Liver (tissue), 9 donors: Measurements from ENCODE around the gene TMEM94. TPM values are rescaled to one million over a fixed set of nuclear protein-coding genes. Genes with fewer than 3 reads are reported as not detected.

ENCODE experiments used
- DNase-seq: peaks from one replicate; pipeline ENCODE4 v3.0.0-alpha.2; 2017; ENCODE audit warnings: low spot score
- H3K27ac ChIP-seq, 2 donors: one replicate each; pipeline ENCODE4 v1.7.0; 2013; ENCODE audit warnings: inconsistent platforms in 2 of 2, low read length in 2 of 2, control low read depth in 1 of 2, low read depth in 1 of 2, mild to moderate bottlenecking in 1 of 2
- H3K27me3 ChIP-seq, 4 donors: one replicate each; pipeline versions ENCODE4 v1.6.1 to v1.7.0; 2013; ENCODE audit warnings: low read length in 3 of 4, inconsistent platforms in 1 of 4, mild to moderate bottlenecking in 1 of 4, moderate library complexity in 1 of 4; ENCODE audit not compliant: control insufficient read depth in 4 of 4, insufficient read depth in 4 of 4
- H3K36me3 ChIP-seq, 4 donors: one replicate each; pipeline versions ENCODE4 v1.6.1 to v1.7.0; 2013; ENCODE audit warnings: low read length in 3 of 4, mild to moderate bottlenecking in 3 of 4, low read depth in 1 of 4, moderate library complexity in 1 of 4; ENCODE audit not compliant: control insufficient read depth in 4 of 4, insufficient read depth in 3 of 4
- H3K4me1 ChIP-seq, 4 donors: one replicate each; pipeline versions ENCODE4 v1.6.1 to v1.7.0; 2013; ENCODE audit warnings: low read length in 3 of 4, mild to moderate bottlenecking in 3 of 4, moderate library complexity in 1 of 4; ENCODE audit not compliant: control insufficient read depth in 4 of 4, insufficient read depth in 4 of 4
- H3K4me3 ChIP-seq, 3 donors: one replicate each; pipeline versions ENCODE4 v1.6.1 to v1.7.0; 2013; ENCODE audit warnings: low read length in 3 of 3, control low read depth in 1 of 3, low read depth in 1 of 3, mild to moderate bottlenecking in 1 of 3
- H3K9ac ChIP-seq, 2 donors: one replicate each; pipeline ENCODE4 v1.7.0; 2013; ENCODE audit warnings: low read length in 2 of 2, mild to moderate bottlenecking in 2 of 2, moderate library complexity in 2 of 2, control low read depth in 1 of 2, low read depth in 1 of 2
- H3K9me3 ChIP-seq, 4 donors: one replicate each; pipeline versions ENCODE4 v1.6.1 to v1.7.0; 2013; ENCODE audit warnings: low read length in 3 of 4; ENCODE audit not compliant: control insufficient read depth in 4 of 4
- CTCF ChIP-seq: fragments of 150-350 bp; IDR thresholded peaks from 2 replicates; pipeline ENCODE4 v1.5.1; 2017; ENCODE audit warnings: improper control_type of control experiment, low read depth, low read length; ENCODE audit not compliant: missing input control
- EGR1 ChIP-seq, 2 donors: IDR thresholded peaks; 2 replicates each; pipeline ENCODE4 v1.6.1; 2016 to 2018; ENCODE audit warnings: antibody characterized with exemption in 2 of 2, low read depth in 2 of 2
- FOXA1 ChIP-seq: IDR thresholded peaks from 2 replicates; pipeline ENCODE4 v1.6.1; 2016; ENCODE audit warnings: antibody characterized with exemption
- HNF4A ChIP-seq, 2 donors: conservative IDR thresholded peaks; 2 replicates each; pipeline ENCODE4 v1.6.1; 2016; ENCODE audit warnings: antibody characterized with exemption in 2 of 2, mild to moderate bottlenecking in 2 of 2
- HNF4G ChIP-seq: IDR thresholded peaks from 2 replicates; pipeline ENCODE4 v1.6.1; 2016; ENCODE audit warnings: antibody characterized with exemption
- JUND ChIP-seq, 2 donors: IDR thresholded peaks; 2 replicates each; pipeline ENCODE4 v1.6.1; 2016; ENCODE audit warnings: antibody characterized with exemption in 2 of 2
- NR2F2 ChIP-seq: IDR thresholded peaks from 2 replicates; pipeline ENCODE4 v1.6.1; 2016; ENCODE audit warnings: antibody characterized with exemption
- RAD21 ChIP-seq, 2 donors: IDR thresholded peaks; 2 replicates each; pipeline ENCODE4 v1.6.1; 2016; ENCODE audit warnings: antibody characterized with exemption in 2 of 2, mild to moderate bottlenecking in 2 of 2
- RXRA ChIP-seq, 2 donors: IDR thresholded peaks; 2 replicates each; pipeline ENCODE4 v1.6.1; 2017 to 2018; ENCODE audit warnings: antibody characterized with exemption in 2 of 2, mild to moderate bottlenecking in 1 of 2
- SP1 ChIP-seq: IDR thresholded peaks from 2 replicates; pipeline ENCODE4 v1.6.1; 2018; ENCODE audit warnings: antibody characterized with exemption, mild to moderate bottlenecking
- TAF1 ChIP-seq: conservative IDR thresholded peaks from 2 replicates; pipeline ENCODE4 v1.6.1; 2016; ENCODE audit warnings: antibody characterized with exemption, mild to moderate bottlenecking
- ZBTB33 ChIP-seq: IDR thresholded peaks from 2 replicates; pipeline ENCODE4 v1.6.1; 2016; ENCODE audit warnings: antibody characterized with exemption
- WGBS: extraction: QIAGEN DNeasy Blood & Tissue Kit; methylation state at CpG from one replicate; pipeline ENCODE4 v1.1.7; 2013; 5-methylcytosine and 5-hydroxymethylcytosine counted together
- polyA plus RNA-seq, 2 donors: library from polyadenylated mRNA; stranded (reverse) in 1 of 2; unstranded in 1 of 2; fragments of 200-250 nt in 1 of 2; fragments of >200 nt in 1 of 2; fragmentation: Nextera tagmentation in 1 of 2; extraction: Ambion mirVana in 1 of 2; gene quantifications; one replicate each; pipeline versions ENCODE4 v1.2.1 to v1.2.3, GENCODE V29; 2013 to 2015
- total RNA-seq, 2 donors: library from RNA; depleted of rRNA; stranded (reverse); fragments of >200 nt; gene quantifications; one replicate each; pipeline ENCODE4 v1.2.3, GENCODE V29; 2014
- TF ChIP-seq, protein P1 (sequence below): IDR thresholded peaks from 2 replicates; pipeline ENCODE4 v1.6.1; 2016; ENCODE audit warnings: antibody characterized with exemption
- TF ChIP-seq, protein P2 (sequence below): IDR thresholded peaks from 2 replicates; pipeline ENCODE4 v1.6.1; 2016; ENCODE audit warnings: antibody characterized with exemption, mild to moderate bottlenecking
- TF ChIP-seq, protein P3 (sequence below): IDR thresholded peaks from 2 replicates; pipeline ENCODE4 v1.6.1; 2016; ENCODE audit warnings: antibody characterized with exemption
- donor health status: healthy.
- donor health status: healthy.
- donor health status: healthy.
- donor health status: healthy.
- donor health status: healthy.

The TMEM94 gene
- total and polyA plus RNA-seq, 4 donors = 15.6 to 31.0 (median 20.1) TPM

DNA sequence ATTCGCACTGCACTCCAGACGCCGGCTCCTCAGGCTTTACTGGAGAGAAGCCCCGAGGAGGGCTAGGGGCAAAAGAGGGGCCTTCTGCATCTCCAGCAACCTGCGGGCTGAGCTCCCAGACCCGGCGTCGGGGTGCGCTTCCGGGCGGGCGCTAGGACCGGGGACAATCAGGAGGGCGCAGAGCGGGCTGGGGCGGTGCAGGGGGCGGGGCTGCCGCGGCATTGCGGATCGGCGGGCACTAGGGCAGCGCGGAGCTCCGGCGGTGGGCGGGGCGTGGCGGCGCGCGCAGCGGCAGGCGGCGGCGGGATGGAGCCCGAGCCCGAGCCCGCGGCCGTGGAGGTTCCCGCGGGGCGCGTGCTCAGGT lies 59.8 kb downstream of the TMEM94 start, which contains the start of gene TSEN54:
TSS of gene TSEN54 (plus strand) at position 274 of the 364 bp plus-strand sequence. CDS start at position 307, 33 bp downstream.
- peak; percentile 96 for DNase-seq
- peak within 1 kb of the TSS; percentile 63 to 88 for H3K27ac ChIP-seq
- H3K27me3 ChIP-seq = no peaks in the 10 kb centered on the region
- 1% methylated on average over 45 of the region's 45 CpGs for WGBS
- H3K36me3 ChIP-seq = no peaks in the 10 kb centered on the region
- no peaks in the 10 kb centered on the region for H3K9me3 ChIP-seq
- H3K9ac ChIP-seq = peak within 1 kb of the TSS in 1 of 2 donors; percentile 61
- no peak for TF ChIP-seq JUND (IDR thresholded peaks at IDR 0.05)
- no peak for TF ChIP-seq ZBTB33
- TF ChIP-seq EGR1 (IDR thresholded peaks at IDR 0.05; ENCODE audit: low read depth in 2 of 2) = no peak
- TF ChIP-seq FOXA1 = no peak
- TF ChIP-seq HNF4A (conservative IDR thresholded peaks at IDR 0.05) = no peak
- TF ChIP-seq, protein P1, sequence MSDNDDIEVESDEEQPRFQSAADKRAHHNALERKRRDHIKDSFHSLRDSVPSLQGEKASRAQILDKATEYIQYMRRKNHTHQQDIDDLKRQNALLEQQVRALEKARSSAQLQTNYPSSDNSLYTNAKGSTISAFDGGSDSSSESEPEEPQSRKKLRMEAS = peak; percentile 40
- peak; percentile 14 for TF ChIP-seq SP1
- TF ChIP-seq, protein P2, sequence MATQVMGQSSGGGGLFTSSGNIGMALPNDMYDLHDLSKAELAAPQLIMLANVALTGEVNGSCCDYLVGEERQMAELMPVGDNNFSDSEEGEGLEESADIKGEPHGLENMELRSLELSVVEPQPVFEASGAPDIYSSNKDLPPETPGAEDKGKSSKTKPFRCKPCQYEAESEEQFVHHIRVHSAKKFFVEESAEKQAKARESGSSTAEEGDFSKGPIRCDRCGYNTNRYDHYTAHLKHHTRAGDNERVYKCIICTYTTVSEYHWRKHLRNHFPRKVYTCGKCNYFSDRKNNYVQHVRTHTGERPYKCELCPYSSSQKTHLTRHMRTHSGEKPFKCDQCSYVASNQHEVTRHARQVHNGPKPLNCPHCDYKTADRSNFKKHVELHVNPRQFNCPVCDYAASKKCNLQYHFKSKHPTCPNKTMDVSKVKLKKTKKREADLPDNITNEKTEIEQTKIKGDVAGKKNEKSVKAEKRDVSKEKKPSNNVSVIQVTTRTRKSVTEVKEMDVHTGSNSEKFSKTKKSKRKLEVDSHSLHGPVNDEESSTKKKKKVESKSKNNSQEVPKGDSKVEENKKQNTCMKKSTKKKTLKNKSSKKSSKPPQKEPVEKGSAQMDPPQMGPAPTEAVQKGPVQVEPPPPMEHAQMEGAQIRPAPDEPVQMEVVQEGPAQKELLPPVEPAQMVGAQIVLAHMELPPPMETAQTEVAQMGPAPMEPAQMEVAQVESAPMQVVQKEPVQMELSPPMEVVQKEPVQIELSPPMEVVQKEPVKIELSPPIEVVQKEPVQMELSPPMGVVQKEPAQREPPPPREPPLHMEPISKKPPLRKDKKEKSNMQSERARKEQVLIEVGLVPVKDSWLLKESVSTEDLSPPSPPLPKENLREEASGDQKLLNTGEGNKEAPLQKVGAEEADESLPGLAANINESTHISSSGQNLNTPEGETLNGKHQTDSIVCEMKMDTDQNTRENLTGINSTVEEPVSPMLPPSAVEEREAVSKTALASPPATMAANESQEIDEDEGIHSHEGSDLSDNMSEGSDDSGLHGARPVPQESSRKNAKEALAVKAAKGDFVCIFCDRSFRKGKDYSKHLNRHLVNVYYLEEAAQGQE = no peak
- peaks cover 7 to 56% (median 46%) of the 10 kb centered on the region in 4 donors for H3K4me1 ChIP-seq
- H3K4me3 ChIP-seq = peak within 1 kb of the TSS; percentile 81 to 89 (median 84)

DNA sequence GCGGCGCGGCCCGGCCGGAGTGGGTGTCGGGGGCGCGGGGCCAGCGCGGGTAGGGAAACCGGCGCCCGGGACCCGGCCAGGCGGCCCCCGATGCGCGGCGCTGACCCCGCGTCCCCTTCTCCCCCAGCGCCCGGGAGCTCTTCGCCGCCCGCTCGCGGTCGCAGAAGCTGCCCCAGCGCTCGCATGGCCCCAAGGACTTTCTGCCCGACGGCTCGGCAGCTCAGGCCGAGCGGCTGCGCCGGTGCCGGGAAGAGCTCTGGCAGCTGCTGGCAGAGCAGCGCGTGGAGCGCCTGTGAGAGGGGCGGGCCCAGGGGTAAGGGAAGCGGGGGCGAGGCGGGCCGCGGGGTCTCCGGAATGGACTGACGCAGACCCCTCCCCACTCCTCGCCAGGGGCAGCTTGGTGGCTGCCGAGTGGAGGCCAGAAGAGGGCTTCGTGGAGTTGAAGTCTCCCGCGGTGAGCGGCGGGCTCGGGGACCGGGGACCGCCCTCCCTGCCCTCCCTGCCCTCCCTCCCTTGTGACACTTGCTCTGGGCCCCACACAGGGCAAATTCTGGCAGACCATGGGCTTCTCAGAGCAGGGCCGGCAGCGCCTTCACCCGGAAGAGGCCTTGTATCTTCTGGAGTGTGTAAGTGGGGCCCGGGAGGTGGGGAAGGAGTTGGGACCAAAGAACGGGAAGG lies 60.3 kb downstream of the TMEM94 start:
- Histone ChIP-seq H3K9me3 (no peaks in the 10 kb centered on the region), H3K4me1 (peaks cover 7 to 51% (median 41%) of the 10 kb centered on the region in 4 donors), H3K4me3 (peak overlapping the region; percentile 62 to 84 (median 76)), H3K36me3 (no peaks in the 10 kb centered on the region), H3K27ac (peak overlapping the region in 1 of 2 donors; percentile 55), H3K27me3 (no peaks in the 10 kb centered on the region), H3K9ac (no peak overlapping the region)
- under 1% methylated on average over 65 of the region's 65 CpGs for WGBS
- TF ChIP-seq EGR1 (IDR thresholded peaks at IDR 0.05; ENCODE audit: low read depth in 2 of 2) = no peak
- no peak for TF ChIP-seq RXRA (IDR thresholded peaks at IDR 0.05)
- TF ChIP-seq HNF4G = no peak
- TF ChIP-seq HNF4A (conservative IDR thresholded peaks at IDR 0.05) = no peak
- TF ChIP-seq NR2F2 = no peak
- no peak for TF ChIP-seq FOXA1
- no peak for TF ChIP-seq TAF1
- TF ChIP-seq, protein P2 = no peak
- no peak for TF ChIP-seq RAD21 (IDR thresholded peaks at IDR 0.05)
- TF ChIP-seq SP1 = no peak
- no peak for TF ChIP-seq CTCF
- TF ChIP-seq, protein P3, sequence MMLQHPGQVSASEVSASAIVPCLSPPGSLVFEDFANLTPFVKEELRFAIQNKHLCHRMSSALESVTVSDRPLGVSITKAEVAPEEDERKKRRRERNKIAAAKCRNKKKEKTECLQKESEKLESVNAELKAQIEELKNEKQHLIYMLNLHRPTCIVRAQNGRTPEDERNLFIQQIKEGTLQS = no peak
- no peak for TF ChIP-seq JUND (IDR thresholded peaks at IDR 0.05)
- DNase-seq = no peak
